BLaER1 treated with 17β-estradiol and CSF1 and Interleukin-3, amounts not matched to agents 10 nM and 100 nM (cell line): Measurements from ENCODE around the gene TUBB2B.

ENCODE experiments used
- H3K27ac ChIP-seq, 11 experiments: shearing (Covaris generic); formaldehyde crosslinking; 2 replicates each; pipeline ENCODE4 v1.8.1; 2022
- H3K27me3 ChIP-seq, 11 experiments: shearing (Covaris generic); formaldehyde crosslinking; 2 replicates each; pipeline ENCODE4 v1.8.1; 2022
- H3K36me3 ChIP-seq, 11 experiments: shearing (Covaris generic); formaldehyde crosslinking; 2 replicates each; pipeline ENCODE4 v1.8.1; 2022
- H3K4me1 ChIP-seq, 10 experiments: shearing (Covaris generic); formaldehyde crosslinking; 2 replicates each; pipeline ENCODE4 v1.8.1; 2022
- H3K4me2 ChIP-seq, 11 experiments: shearing (Covaris generic); formaldehyde crosslinking; 2 replicates each; pipeline ENCODE4 v1.8.1; 2022
- H3K4me3 ChIP-seq, 10 experiments: shearing (Covaris generic); formaldehyde crosslinking; 2 replicates each; pipeline ENCODE4 v1.8.1; 2022
- H3K9ac ChIP-seq, 11 experiments: shearing (Covaris generic); formaldehyde crosslinking; 2 replicates each; pipeline ENCODE4 v1.8.1; 2022
- H3K9me3 ChIP-seq, 11 experiments: shearing (Covaris generic); formaldehyde crosslinking; replicated peaks in 1 of 11; 2 replicates each; pipeline ENCODE4 v1.8.1; 2022
- H4K20me1 ChIP-seq, 11 experiments: shearing (Covaris generic); formaldehyde crosslinking; 2 replicates each; pipeline ENCODE4 v1.8.1; 2022
- Cebpa-rat ChIP-seq, 11 experiments: shearing (Covaris generic); IDR thresholded peaks; 2 replicates each; pipeline ENCODE4 v1.8.1; 2022

The TUBB2B gene

GRCh38 chr6:3260772-3261517 is 33.5 kb upstream of the TUBB2B start:
- Histone ChIP-seq H3K27ac (peak overlapping the region in 2 of 11 experiments; percentile 20 to 31; a peak in 4 of 22 replicates), H3K4me1 (peaks cover 23 to 34% (median 30%) of the 10 kb centered on the region in 10 experiments), H4K20me1 (peaks cover 0 to 69% (median 56%) of the 10 kb centered on the region in 11 experiments; a peak in 21 of 22 replicates), H3K27me3 (no peaks in the 10 kb centered on the region), H3K9ac (peak overlapping the region; percentile 26 to 99 (median 85); a peak in 16 of 22 replicates), H3K9me3 (no peaks in the 10 kb centered on the region), H3K4me3 (peak overlapping the region in 9 of 10 experiments; percentile 87 to 100 (median 98); a peak in 10 of 20 replicates), H3K4me2 (peak overlapping the region; percentile 77 to 100 (median 90)), H3K36me3 (peaks cover 20 to 56% (median 42%) of the 10 kb centered on the region in 11 experiments)
- TF ChIP-seq Cebpa-rat (IDR thresholded peaks at IDR 0.05): no peak

- Histone ChIP-seq H3K36me3 (peaks cover 20 to 50% (median 36%) of the 10 kb centered on the region in 11 experiments), H3K9me3 (no peaks in the 10 kb centered on the region), H3K9ac (peak overlapping the region; percentile 26 to 99 (median 85); a peak in 17 of 22 replicates), H4K20me1 (peaks cover 0 to 62% (median 50%) of the 10 kb centered on the region in 11 experiments; a peak in 21 of 22 replicates), H3K27ac (peak overlapping the region in 4 of 11 experiments; percentile 20 to 95 (median 90); a peak in 6 of 22 replicates), H3K27me3 (no peaks in the 10 kb centered on the region), H3K4me3 (peak overlapping the region in 9 of 10 experiments; percentile 87 to 100 (median 98); a peak in 16 of 20 replicates), H3K4me2 (peak overlapping the region; percentile 77 to 100 (median 90)), H3K4me1 (peaks cover 23 to 34% (median 30%) of the 10 kb centered on the region in 10 experiments)
- TF ChIP-seq Cebpa-rat (IDR thresholded peaks at IDR 0.05): no peak
Measured at GRCh38 chr6:3260296-3260695, 32.8 kb upstream of the TUBB2B start.

- H4K20me1 ChIP-seq: peaks cover 0 to 55% (median 42%) of the 10 kb centered on the region in 11 experiments; a peak in 20 of 22 replicates
- H3K36me3 ChIP-seq: peaks cover 16 to 42% (median 28%) of the 10 kb centered on the region in 11 experiments
- H3K9ac ChIP-seq: peak overlapping the region; percentile 80 to 99 (median 88)
- peak overlapping the region; percentile 87 to 100 (median 98) for H3K4me3 ChIP-seq
- no peaks in the 10 kb centered on the region for H3K27me3 ChIP-seq
- H3K4me1 ChIP-seq: peaks cover 23 to 34% (median 30%) of the 10 kb centered on the region in 10 experiments
- peak overlapping the region; percentile 77 to 100 (median 90) for H3K4me2 ChIP-seq
- TF ChIP-seq Cebpa-rat (IDR thresholded peaks at IDR 0.05): no peak
- peak overlapping the region; percentile 45 to 95 (median 85); a peak in 20 of 22 replicates for H3K27ac ChIP-seq
- H3K9me3 ChIP-seq: peaks cover 0 to 4% (median 0%) of the 10 kb centered on the region in 11 experiments; a peak in 3 of 22 replicates
Measured at GRCh38 chr6:3259491-3259958, 32.1 kb upstream of the TUBB2B start.

GRCh38 chr6:3258720-3259490 is 31.5 kb upstream of the TUBB2B start, which contains the start of gene PSMG4:
PSMG4 (plus strand) TSS chr6:3258947; CDS start chr6:3259023, 76 bp downstream.
- H3K9ac ChIP-seq: peak within 1 kb of the TSS; percentile 80 to 99 (median 88)

GRCh38 chr6:3258201-3258600 is 30.7 kb upstream of the TUBB2B start:
- Histone ChIP-seq H3K4me3 (peak overlapping the region; percentile 87 to 100 (median 98)), H3K27ac (peak overlapping the region in 1 of 11 experiments; percentile 90; a peak in 2 of 22 replicates), H3K4me2 (peak overlapping the region; percentile 53 to 92 (median 83)), H3K36me3 (peaks cover 2 to 29% (median 15%) of the 10 kb centered on the region in 11 experiments; a peak in 21 of 22 replicates), H4K20me1 (peaks cover 0 to 41% (median 29%) of the 10 kb centered on the region in 11 experiments; a peak in 20 of 22 replicates), H3K9me3 (peaks cover 5 to 17% (median 9%) of the 10 kb centered on the region in 11 experiments; a peak in 19 of 22 replicates), H3K4me1 (peaks cover 23 to 34% (median 30%) of the 10 kb centered on the region in 10 experiments), H3K27me3 (no peaks in the 10 kb centered on the region), H3K9ac (peak overlapping the region in 8 of 11 experiments; percentile 85 to 99 (median 90); a peak in 8 of 22 replicates)
- TF ChIP-seq Cebpa-rat (IDR thresholded peaks at IDR 0.05): no peak

More at GRCh38 chr6:3258720-3259490, 31.5 kb upstream of the TUBB2B start, which contains the start of gene PSMG4:
- H3K4me3 ChIP-seq: peak within 1 kb of the TSS; percentile 87 to 100 (median 98)
- H3K36me3 ChIP-seq: peaks cover 9 to 36% (median 22%) of the 10 kb centered on the region in 11 experiments
- peaks cover under 1 to 10% (median 2%) of the 10 kb centered on the region in 11 experiments; a peak in 17 of 22 replicates for H3K9me3 ChIP-seq
- H3K4me2 ChIP-seq: peak within 1 kb of the TSS; percentile 83 to 100 (median 90)
- H3K27me3 ChIP-seq: no peaks in the 10 kb centered on the region
- H3K4me1 ChIP-seq: peaks cover 23 to 34% (median 30%) of the 10 kb centered on the region in 10 experiments
- TF ChIP-seq Cebpa-rat (IDR thresholded peaks at IDR 0.05): no peak
- H3K27ac ChIP-seq: peak within 1 kb of the TSS; percentile 45 to 95 (median 85); a peak in 21 of 22 replicates
- H4K20me1 ChIP-seq: peaks cover 0 to 48% (median 36%) of the 10 kb centered on the region in 11 experiments; a peak in 20 of 22 replicates

- no peak overlapping the region for H3K4me2 ChIP-seq
- H3K4me1 ChIP-seq: peaks cover 0 to 27% (median 10%) of the 10 kb centered on the region in 10 experiments; a peak in 13 of 20 replicates
- no peaks in the 10 kb centered on the region for H4K20me1 ChIP-seq
- H3K4me3 ChIP-seq: no peak overlapping the region
- no peaks in the 10 kb centered on the region for H3K27me3 ChIP-seq
- H3K9ac ChIP-seq: no peak overlapping the region
- H3K27ac ChIP-seq: no peak overlapping the region
- TF ChIP-seq Cebpa-rat (IDR thresholded peaks at IDR 0.05): no peak
- peaks cover 5 to 18% (median 9%) of the 10 kb centered on the region in 11 experiments; a peak in 19 of 22 replicates for H3K9me3 ChIP-seq
- no peaks in the 10 kb centered on the region for H3K36me3 ChIP-seq
Measured at GRCh38 chr6:3253597-3253961, 26.1 kb upstream of the TUBB2B start.

GRCh38 chr6:3252861-3253596 is 25.6 kb upstream of the TUBB2B start:
- H3K9ac ChIP-seq: no peak overlapping the region
- H4K20me1 ChIP-seq: no peaks in the 10 kb centered on the region
- TF ChIP-seq Cebpa-rat (IDR thresholded peaks at IDR 0.05): no peak
- peaks cover 5 to 18% (median 9%) of the 10 kb centered on the region in 11 experiments; a peak in 19 of 22 replicates for H3K9me3 ChIP-seq
- H3K27me3 ChIP-seq: no peaks in the 10 kb centered on the region
- H3K4me3 ChIP-seq: no peak overlapping the region
- 0 out of 22 replicates have a peak overlapping the region, but pooled peaks of 1 of the 11 experiments have one; percentile 19 for H3K4me2 ChIP-seq
- peaks cover 0 to 25% (median 5%) of the 10 kb centered on the region in 10 experiments; a peak in 9 of 20 replicates for H3K4me1 ChIP-seq
- H3K36me3 ChIP-seq: no peaks in the 10 kb centered on the region
- no peak overlapping the region for H3K27ac ChIP-seq
